Peyer's patch (tissue), 4 donors: ENCODE data around the gene YJU2. TPM values are rescaled to one million over a fixed set of nuclear protein-coding genes. Genes with fewer than 3 reads are reported as not detected.
A peak's percentile ranks its signal among the peaks of the same experiment; 100 is the strongest.

Experiments used
- DNase-seq, 3 donors: peaks; one replicate each; pipeline ENCODE4 v3.0.0-alpha.2; 2017 to 2019
- H3K27ac ChIP-seq, 4 donors: fragments of 200-600 bp; sonication (generic); one replicate each; pipeline ENCODE4 v1.5.1; 2016 to 2019
- H3K27me3 ChIP-seq, 2 donors: fragments of 200-600 bp; sonication (generic); one replicate each; pipeline ENCODE4 v1.5.1; 2019
- H3K36me3 ChIP-seq, 3 donors: fragments of 200-600 bp; sonication (generic); one replicate each; pipeline ENCODE4 v1.5.1; 2016 to 2019
- H3K4me1 ChIP-seq, 4 donors: fragments of 200-600 bp; sonication (generic); one replicate each; pipeline ENCODE4 v1.5.1; 2016 to 2019
- H3K4me3 ChIP-seq, 4 donors: fragments of 200-600 bp; sonication (generic); 1 replicate in 3 of 4; 2 replicates in 1 of 4; pipeline ENCODE4 v1.5.1; 2016 to 2019; ENCODE audit warnings: mild to moderate bottlenecking in 1 of 4
- H3K9me3 ChIP-seq, 4 donors: fragments of 200-600 bp; sonication (generic); one replicate each; pipeline ENCODE4 v1.5.1; 2016 to 2019; ENCODE audit warnings: mild to moderate bottlenecking in 1 of 4
- CTCF ChIP-seq, 6 experiments: fragments of 450-650 bp in 4 of 6; fragments of 200-600 bp in 2 of 6; sonication (generic) in 1 of 6; IDR thresholded peaks; one replicate each; pipeline ENCODE4 v1.5.1; 2017 to 2019; ENCODE audit warnings: antibody characterized with exemption in 6 of 6, mild to moderate bottlenecking in 3 of 6, moderate library complexity in 1 of 6
- POLR2A ChIP-seq, 2 donors: fragments of 450-650 bp; IDR thresholded peaks; one replicate each; pipeline ENCODE4 v1.5.1; 2017; ENCODE audit warnings: antibody characterized with exemption in 2 of 2, mild to moderate bottlenecking in 2 of 2, moderate library complexity in 2 of 2
- total RNA-seq, 4 donors: library from RNA; depleted of rRNA; stranded (reverse); fragments of >200 nt; gene quantifications; one replicate each; pipeline ENCODE4 v1.1.0, GENCODE V29; 2016

The YJU2 gene
- total RNA-seq, 4 donors from 2014 or later = 8.9 to 33.8 (median 24.1) TPM

GRCh38 chr19:4297901-4298809 is 51.3 kb downstream of the YJU2 start:
- Histone ChIP-seq H3K36me3 (no peaks in the 10 kb centered on the region), H3K27ac (no peak overlapping the region), H3K4me1 (no peaks in the 10 kb centered on the region), H3K9me3 (no peaks in the 10 kb centered on the region), H3K4me3 (no peak overlapping the region), H3K27me3 (no peaks in the 10 kb centered on the region)
- TF ChIP-seq CTCF (IDR thresholded peaks at IDR 0.05) (no peak), POLR2A (IDR thresholded peaks at IDR 0.05) (no peak)
- DNase-seq = no peak

GRCh38 chr19:4298810-4299550 is 52.1 kb downstream of the YJU2 start:
- Histone ChIP-seq H3K9me3 (no peaks in the 10 kb centered on the region), H3K27me3 (no peaks in the 10 kb centered on the region), H3K27ac (no peak overlapping the region), H3K36me3 (no peaks in the 10 kb centered on the region), H3K4me3 (no peak overlapping the region), H3K4me1 (no peaks in the 10 kb centered on the region)
- no peak for DNase-seq
- TF ChIP-seq CTCF (IDR thresholded peaks at IDR 0.05) = no peak
- TF ChIP-seq POLR2A (IDR thresholded peaks at IDR 0.05) = no peak

GRCh38 chr19:4300589-4300988 is 53.7 kb downstream of the YJU2 start:
- Histone ChIP-seq H3K4me3 (no peak overlapping the region), H3K4me1 (peaks cover 0 to 7% (median 3%) of the 10 kb centered on the region in 4 donors), H3K27ac (no peak overlapping the region), H3K27me3 (no peaks in the 10 kb centered on the region), H3K9me3 (no peaks in the 10 kb centered on the region), H3K36me3 (no peaks in the 10 kb centered on the region)
- DNase-seq = no peak
- TF ChIP-seq POLR2A (IDR thresholded peaks at IDR 0.05) (no peak), CTCF (IDR thresholded peaks at IDR 0.05) (no peak)

GRCh38 chr19:4301590-4302242 is 54.8 kb downstream of the YJU2 start:
- H3K4me1 ChIP-seq = peaks cover 0 to 7% (median 3%) of the 10 kb centered on the region in 4 donors
- no peaks in the 10 kb centered on the region for H3K9me3 ChIP-seq
- no peak for DNase-seq
- peak overlapping the region in 2 of 4 donors; percentile 33 to 38 for H3K27ac ChIP-seq
- no peaks in the 10 kb centered on the region for H3K27me3 ChIP-seq
- TF ChIP-seq CTCF (IDR thresholded peaks at IDR 0.05) (no peak), POLR2A (IDR thresholded peaks at IDR 0.05) (no peak)
- no peaks in the 10 kb centered on the region for H3K36me3 ChIP-seq
- peak overlapping the region in 2 of 4 donors; percentile 3 to 11 for H3K4me3 ChIP-seq

GRCh38 chr19:4302243-4302640 is 55.4 kb downstream of the YJU2 start, which contains the start of gene TMIGD2:
TSS of gene TMIGD2 (minus strand) at chr19:4302389. CDS start at chr19:4302385, 4 bp downstream.
- H3K27ac ChIP-seq = peak within 1 kb of the TSS in 2 of 4 donors; percentile 33 to 42
- no peak for DNase-seq
- H3K27me3 ChIP-seq = no peaks in the 10 kb centered on the region
- H3K36me3 ChIP-seq = no peaks in the 10 kb centered on the region
- no peaks in the 10 kb centered on the region for H3K9me3 ChIP-seq
- peak within 1 kb of the TSS in 2 of 4 donors; percentile 3 to 11 for H3K4me3 ChIP-seq
- peaks cover 0 to 7% (median 3%) of the 10 kb centered on the region in 4 donors for H3K4me1 ChIP-seq
- no peak for TF ChIP-seq POLR2A (IDR thresholded peaks at IDR 0.05)
- no peak for TF ChIP-seq CTCF (IDR thresholded peaks at IDR 0.05)
